ENCODE data around the gene WDR88.
"Not testable (repeated sequence)": the region's sequence is repeated elsewhere in the genome, so short reads cannot be mapped to it uniquely, and the experiment has no call there.

The WDR88 gene

GRCh38 chr19:33187183-33187540 is 55.2 kb downstream of the WDR88 start:
- no peaks in the 10 kb centered on the region for H3K79me1 ChIP-seq (ENCODE audit: low read length)
- no peak for DNase-seq

DNA sequence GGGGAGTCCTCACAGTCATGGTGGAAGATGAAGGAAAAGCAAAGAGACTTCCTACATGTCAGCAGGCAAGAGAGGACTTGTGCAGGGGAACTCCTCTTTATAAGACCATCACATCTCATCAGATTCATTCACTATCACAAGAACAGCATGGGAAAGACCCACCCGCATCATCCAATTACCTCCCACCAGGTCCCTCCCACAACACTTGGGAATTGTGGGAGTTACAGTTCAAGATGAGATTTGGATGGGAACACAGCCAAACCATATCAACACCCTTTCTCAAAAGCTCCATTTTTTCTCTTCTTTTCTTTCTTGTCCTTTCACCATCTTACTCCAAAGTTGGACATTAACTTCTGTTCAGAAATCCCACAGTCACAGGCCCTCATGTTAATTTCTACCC is 57.5 kb downstream of the WDR88 start:
- no peak overlapping the region for H2BK15ac ChIP-seq (replicated peaks; ENCODE audit: low read depth)
- H3K4me3 ChIP-seq (ENCODE audit: low read length): no peak overlapping the region
- H3K36me3 ChIP-seq (ENCODE audit: control insufficient read depth, insufficient read depth, low read length): no peaks in the 10 kb centered on the region
- H3K79me1 ChIP-seq (ENCODE audit: low read length): no peaks in the 10 kb centered on the region
- H2BK120ac ChIP-seq (ENCODE audit: low read depth, low read length): no peak overlapping the region
- no peak overlapping the region for H3K4me2 ChIP-seq (ENCODE audit: low read length)
- no peaks in the 10 kb centered on the region for H3K79me2 ChIP-seq (ENCODE audit: control insufficient read depth, insufficient read depth, low read length)
- H3K4me1 ChIP-seq (ENCODE audit: control insufficient read depth, low read depth, low read length): no peaks in the 10 kb centered on the region
- no peak overlapping the region for H3K27ac ChIP-seq (ENCODE audit: low read depth, low read length)
- no peak overlapping the region for H3K9ac ChIP-seq (ENCODE audit: low read length)
- no peak for DNase-seq
- no peak overlapping the region for H2AK5ac ChIP-seq (ENCODE audit: low read length)
- no peak overlapping the region for H3K56ac ChIP-seq (ENCODE audit: low read length)
- H3K18ac ChIP-seq (ENCODE audit: low read length): no peak overlapping the region
- no peak overlapping the region for H2BK5ac ChIP-seq (ENCODE audit: low read length)
- WGBS (ENCODE audit: extremely low coverage, insufficient coverage, low lambda C conversion rate): no CpG with 5 or more reads among the region's 1 CpG
- H3K4ac ChIP-seq (ENCODE audit: low read depth, low read length): no peak overlapping the region
- H4K8ac ChIP-seq (ENCODE audit: low read depth, low read length): no peak overlapping the region
- H3K27me3 ChIP-seq (ENCODE audit: insufficient read depth, low read length, poor library complexity): no peaks in the 10 kb centered on the region
- H4K5ac ChIP-seq (ENCODE audit: low read length): no peak overlapping the region
- no peak overlapping the region for H3K23ac ChIP-seq (ENCODE audit: low read length)

More at GRCh38 chr19:33187183-33187540, 55.2 kb downstream of the WDR88 start:
- Histone ChIP-seq H3K27ac (ENCODE audit: low read depth, low read length) (no peak overlapping the region), H3K18ac (ENCODE audit: low read length) (no peak overlapping the region), H3K23ac (ENCODE audit: low read length) (no peak overlapping the region), H3K9ac (ENCODE audit: low read length) (no peak overlapping the region), H3K4me1 (ENCODE audit: control insufficient read depth, low read depth, low read length) (no peaks in the 10 kb centered on the region), H4K5ac (ENCODE audit: low read length) (no peak overlapping the region), H2AK5ac (ENCODE audit: low read length) (no peak overlapping the region), H3K4me2 (ENCODE audit: low read length) (no peak overlapping the region), H3K4me3 (ENCODE audit: low read length) (no peak overlapping the region), H3K56ac (ENCODE audit: low read length) (no peak overlapping the region), H2BK120ac (ENCODE audit: low read depth, low read length) (no peak overlapping the region), H3K36me3 (ENCODE audit: control insufficient read depth, insufficient read depth, low read length) (no peaks in the 10 kb centered on the region), H3K4ac (ENCODE audit: low read depth, low read length) (no peak overlapping the region), H3K27me3 (ENCODE audit: insufficient read depth, low read length, poor library complexity) (no peaks in the 10 kb centered on the region), H3K79me2 (ENCODE audit: control insufficient read depth, insufficient read depth, low read length) (no peaks in the 10 kb centered on the region), H2BK15ac (replicated peaks; ENCODE audit: low read depth) (no peak overlapping the region), H2BK5ac (ENCODE audit: low read length) (no peak overlapping the region), H4K8ac (ENCODE audit: low read depth, low read length) (no peak overlapping the region)
- WGBS (ENCODE audit: extremely low coverage, insufficient coverage, low lambda C conversion rate): no CpG with 5 or more reads among the region's 8 CpGs

DNA sequence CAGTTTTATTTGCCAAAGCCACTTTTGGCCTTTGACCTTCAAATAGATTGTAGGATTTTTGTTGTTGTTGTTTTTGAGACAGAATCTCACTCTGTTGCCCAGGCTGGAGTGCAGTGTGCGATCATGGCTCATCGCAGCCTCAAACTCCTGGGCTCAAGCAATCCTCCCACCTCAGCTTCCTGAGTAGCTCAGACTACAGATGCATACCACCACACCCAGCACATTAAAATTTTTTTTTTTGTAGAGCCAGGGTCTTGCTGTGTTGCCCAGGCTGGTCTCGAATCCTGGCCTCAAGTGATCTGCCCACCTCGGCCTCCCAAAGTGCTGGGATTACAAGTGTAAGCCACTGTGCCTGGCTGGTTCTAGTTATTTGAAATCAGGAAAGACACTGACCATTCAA is 59.2 kb downstream of the WDR88 start:
- not testable (repeated sequence) for H3K4me3 ChIP-seq (ENCODE audit: low read length); DNase-seq; H3K23ac ChIP-seq (ENCODE audit: low read length); H2AK5ac ChIP-seq (ENCODE audit: low read length); H3K27ac ChIP-seq (ENCODE audit: low read depth, low read length); H3K56ac ChIP-seq (ENCODE audit: low read length); H4K5ac ChIP-seq (ENCODE audit: low read length); H3K79me1 ChIP-seq (ENCODE audit: low read length); H3K4ac ChIP-seq (ENCODE audit: low read depth, low read length); H2BK120ac ChIP-seq (ENCODE audit: low read depth, low read length); H4K8ac ChIP-seq (ENCODE audit: low read depth, low read length); H3K4me1 ChIP-seq (ENCODE audit: control insufficient read depth, low read depth, low read length); H2BK5ac ChIP-seq (ENCODE audit: low read length); H3K4me2 ChIP-seq (ENCODE audit: low read length); H3K18ac ChIP-seq (ENCODE audit: low read length); H2BK15ac ChIP-seq (replicated peaks; ENCODE audit: low read depth); H3K27me3 ChIP-seq (ENCODE audit: insufficient read depth, low read length, poor library complexity); H3K36me3 ChIP-seq (ENCODE audit: control insufficient read depth, insufficient read depth, low read length); H3K79me2 ChIP-seq (ENCODE audit: control insufficient read depth, insufficient read depth, low read length); H3K9ac ChIP-seq (ENCODE audit: low read length)
- WGBS (ENCODE audit: extremely low coverage, insufficient coverage, low lambda C conversion rate): no CpG with 5 or more reads among the region's 4 CpGs

DNA sequence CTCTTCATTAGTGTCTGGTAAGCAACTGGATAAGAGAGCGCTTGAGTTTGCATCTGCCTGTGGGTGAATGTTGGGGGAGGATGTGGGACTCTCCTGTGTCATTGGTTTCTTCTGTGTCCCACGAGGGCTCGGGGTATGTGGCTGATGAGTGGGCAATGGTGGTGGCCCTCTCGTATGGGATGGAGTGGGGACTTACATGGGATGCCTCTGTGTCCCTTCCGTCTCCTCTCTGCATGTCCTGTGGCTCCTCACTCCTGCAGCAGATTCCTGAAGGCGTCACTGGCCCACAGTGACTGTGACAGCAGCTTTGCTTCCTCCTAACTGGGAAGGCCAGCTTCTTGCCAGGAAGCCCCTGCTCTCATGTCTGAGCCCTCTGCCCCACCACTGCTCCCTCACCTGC is 59.6 kb downstream of the WDR88 start:
- Histone ChIP-seq H3K79me1 (ENCODE audit: low read length) (no peaks in the 10 kb centered on the region), H3K36me3 (ENCODE audit: control insufficient read depth, insufficient read depth, low read length) (no peaks in the 10 kb centered on the region), H2AK5ac (ENCODE audit: low read length) (no peak overlapping the region), H2BK15ac (replicated peaks; ENCODE audit: low read depth) (no peak overlapping the region), H3K27me3 (ENCODE audit: insufficient read depth, low read length, poor library complexity) (no peaks in the 10 kb centered on the region), H3K4ac (ENCODE audit: low read depth, low read length) (no peak overlapping the region), H2BK120ac (ENCODE audit: low read depth, low read length) (no peak overlapping the region), H3K4me2 (ENCODE audit: low read length) (no peak overlapping the region), H3K27ac (ENCODE audit: low read depth, low read length) (no peak overlapping the region), H3K9ac (ENCODE audit: low read length) (no peak overlapping the region), H4K8ac (ENCODE audit: low read depth, low read length) (no peak overlapping the region), H3K79me2 (ENCODE audit: control insufficient read depth, insufficient read depth, low read length) (no peaks in the 10 kb centered on the region), H3K56ac (ENCODE audit: low read length) (no peak overlapping the region), H4K5ac (ENCODE audit: low read length) (no peak overlapping the region), H2BK5ac (ENCODE audit: low read length) (no peak overlapping the region), H3K18ac (ENCODE audit: low read length) (no peak overlapping the region), H3K23ac (ENCODE audit: low read length) (no peak overlapping the region), H3K4me1 (ENCODE audit: control insufficient read depth, low read depth, low read length) (no peaks in the 10 kb centered on the region), H3K4me3 (ENCODE audit: low read length) (no peak overlapping the region)
- no peak for DNase-seq
- no CpG with 5 or more reads among the region's 6 CpGs for WGBS (ENCODE audit: extremely low coverage, insufficient coverage, low lambda C conversion rate)

DNA sequence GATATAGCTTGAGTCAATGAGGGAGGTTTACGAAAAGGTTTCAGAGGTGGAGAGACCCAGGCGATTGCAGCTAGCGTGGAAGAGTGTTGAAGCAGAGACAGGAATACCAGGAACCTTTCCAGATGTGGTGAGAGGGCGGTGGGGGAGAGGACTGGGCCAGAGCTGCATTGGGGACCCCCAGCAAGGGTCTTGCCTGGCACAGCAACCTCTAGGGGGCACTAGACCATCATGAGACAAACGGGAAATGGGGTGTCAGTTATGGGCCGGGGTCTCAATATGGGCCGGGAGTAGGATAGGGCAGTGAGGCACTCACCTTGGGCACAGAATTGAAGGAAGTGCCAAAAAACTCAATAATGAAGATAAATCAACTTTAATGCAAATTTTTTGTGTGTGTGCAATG is 60.1 kb downstream of the WDR88 start:
- H3K56ac ChIP-seq (ENCODE audit: low read length): no peak overlapping the region
- no peaks in the 10 kb centered on the region for H3K36me3 ChIP-seq (ENCODE audit: control insufficient read depth, insufficient read depth, low read length)
- H2AK5ac ChIP-seq (ENCODE audit: low read length): no peak overlapping the region
- H4K8ac ChIP-seq (ENCODE audit: low read depth, low read length): no peak overlapping the region
- peak; percentile 19 for DNase-seq
- no peak overlapping the region for H3K18ac ChIP-seq (ENCODE audit: low read length)
- H3K27me3 ChIP-seq (ENCODE audit: insufficient read depth, low read length, poor library complexity): no peaks in the 10 kb centered on the region
- no CpG with 5 or more reads among the region's 7 CpGs for WGBS (ENCODE audit: extremely low coverage, insufficient coverage, low lambda C conversion rate)
- H3K4me1 ChIP-seq (ENCODE audit: control insufficient read depth, low read depth, low read length): no peaks in the 10 kb centered on the region
- H3K4me2 ChIP-seq (ENCODE audit: low read length): no peak overlapping the region
- H2BK5ac ChIP-seq (ENCODE audit: low read length): no peak overlapping the region
- no peaks in the 10 kb centered on the region for H3K79me2 ChIP-seq (ENCODE audit: control insufficient read depth, insufficient read depth, low read length)
- no peak overlapping the region for H3K9ac ChIP-seq (ENCODE audit: low read length)
- H3K27ac ChIP-seq (ENCODE audit: low read depth, low read length): no peak overlapping the region
- H2BK120ac ChIP-seq (ENCODE audit: low read depth, low read length): no peak overlapping the region
- H2BK15ac ChIP-seq (replicated peaks; ENCODE audit: low read depth): no peak overlapping the region
- H3K79me1 ChIP-seq (ENCODE audit: low read length): no peaks in the 10 kb centered on the region
- no peak overlapping the region for H3K4ac ChIP-seq (ENCODE audit: low read depth, low read length)
- H4K5ac ChIP-seq (ENCODE audit: low read length): no peak overlapping the region
- no peak overlapping the region for H3K4me3 ChIP-seq (ENCODE audit: low read length)
- H3K23ac ChIP-seq (ENCODE audit: low read length): no peak overlapping the region

- H3K79me2 ChIP-seq (ENCODE audit: control insufficient read depth, insufficient read depth, low read length): no peaks in the 10 kb centered on the region
- no peak overlapping the region for H2AK5ac ChIP-seq (ENCODE audit: low read length)
- DNase-seq: no peak
- no peak overlapping the region for H4K5ac ChIP-seq (ENCODE audit: low read length)
- no peaks in the 10 kb centered on the region for H3K4me1 ChIP-seq (ENCODE audit: control insufficient read depth, low read depth, low read length)
- H3K56ac ChIP-seq (ENCODE audit: low read length): no peak overlapping the region
- no peak overlapping the region for H3K4me2 ChIP-seq (ENCODE audit: low read length)
- H4K8ac ChIP-seq (ENCODE audit: low read depth, low read length): no peak overlapping the region
- H3K27me3 ChIP-seq (ENCODE audit: insufficient read depth, low read length, poor library complexity): no peaks in the 10 kb centered on the region
- H2BK120ac ChIP-seq (ENCODE audit: low read depth, low read length): no peak overlapping the region
- no peak overlapping the region for H3K4ac ChIP-seq (ENCODE audit: low read depth, low read length)
- H2BK5ac ChIP-seq (ENCODE audit: low read length): no peak overlapping the region
- no peak overlapping the region for H3K4me3 ChIP-seq (ENCODE audit: low read length)
- H3K18ac ChIP-seq (ENCODE audit: low read length): no peak overlapping the region
- H3K23ac ChIP-seq (ENCODE audit: low read length): no peak overlapping the region
- no peak overlapping the region for H2BK15ac ChIP-seq (replicated peaks; ENCODE audit: low read depth)
- H3K9ac ChIP-seq (ENCODE audit: low read length): no peak overlapping the region
- no CpG with 5 or more reads among the region's 8 CpGs for WGBS (ENCODE audit: extremely low coverage, insufficient coverage, low lambda C conversion rate)
- H3K36me3 ChIP-seq (ENCODE audit: control insufficient read depth, insufficient read depth, low read length): no peaks in the 10 kb centered on the region
- H3K27ac ChIP-seq (ENCODE audit: low read depth, low read length): no peak overlapping the region
- no peaks in the 10 kb centered on the region for H3K79me1 ChIP-seq (ENCODE audit: low read length)
Observed at GRCh38 chr19:33193269-33193864, 61.5 kb downstream of the WDR88 start.

All from mesendoderm (in vitro differentiated cells).